ENCODE data around the gene C2orf68.
"Not testable (repeated sequence)": the region's sequence is repeated elsewhere in the genome, so short reads cannot be mapped to it uniquely, and the experiment has no call there.

Gene C2orf68, protein sequence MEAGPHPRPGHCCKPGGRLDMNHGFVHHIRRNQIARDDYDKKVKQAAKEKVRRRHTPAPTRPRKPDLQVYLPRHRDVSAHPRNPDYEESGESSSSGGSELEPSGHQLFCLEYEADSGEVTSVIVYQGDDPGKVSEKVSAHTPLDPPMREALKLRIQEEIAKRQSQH

DNA sequence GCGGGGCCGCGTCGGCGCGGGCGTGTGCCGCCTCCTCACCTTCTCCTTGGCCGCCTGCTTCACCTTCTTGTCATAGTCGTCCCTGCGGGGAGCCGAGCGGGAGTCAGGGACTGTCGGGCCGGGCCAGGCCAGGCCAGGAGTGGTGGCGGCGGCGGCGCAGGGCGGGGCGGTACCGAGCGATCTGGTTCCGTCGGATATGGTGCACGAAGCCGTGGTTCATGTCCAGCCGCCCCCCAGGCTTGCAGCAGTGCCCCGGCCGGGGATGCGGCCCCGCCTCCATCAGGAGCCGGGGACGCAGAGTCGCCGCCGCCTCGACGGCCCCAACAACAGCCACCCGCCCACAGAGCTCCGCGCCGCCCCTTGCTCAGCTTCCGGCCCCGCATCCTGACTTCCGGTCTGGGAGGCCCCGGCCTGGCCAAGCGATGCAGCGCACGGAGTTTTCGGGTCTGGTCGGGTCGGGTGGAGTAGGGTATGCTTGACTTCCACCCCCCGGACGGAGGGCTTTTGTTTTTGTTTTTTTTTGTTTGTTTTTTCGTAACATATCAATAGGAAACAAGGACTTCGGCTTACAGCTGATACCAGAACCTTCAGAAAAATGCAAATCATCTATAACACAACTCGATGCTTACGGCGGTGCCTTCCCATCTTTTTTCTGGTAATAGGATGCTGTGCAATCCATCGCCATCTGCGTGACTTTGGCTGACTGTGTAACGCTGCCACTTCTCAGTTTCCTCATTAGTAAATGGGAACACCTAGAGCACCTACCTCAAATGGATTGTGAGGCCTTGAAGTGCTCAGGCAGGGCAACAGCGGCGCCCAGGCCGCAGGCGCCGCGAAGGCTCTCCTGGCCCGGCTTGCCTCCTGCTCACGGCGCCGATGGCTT is at the start of gene C2orf68:
TSS of gene C2orf68 (minus strand) at position 362 of the 883 bp plus-strand sequence. CDS start at position 280, 82 bp downstream.
- TF ChIP-seq, protein P1, sequence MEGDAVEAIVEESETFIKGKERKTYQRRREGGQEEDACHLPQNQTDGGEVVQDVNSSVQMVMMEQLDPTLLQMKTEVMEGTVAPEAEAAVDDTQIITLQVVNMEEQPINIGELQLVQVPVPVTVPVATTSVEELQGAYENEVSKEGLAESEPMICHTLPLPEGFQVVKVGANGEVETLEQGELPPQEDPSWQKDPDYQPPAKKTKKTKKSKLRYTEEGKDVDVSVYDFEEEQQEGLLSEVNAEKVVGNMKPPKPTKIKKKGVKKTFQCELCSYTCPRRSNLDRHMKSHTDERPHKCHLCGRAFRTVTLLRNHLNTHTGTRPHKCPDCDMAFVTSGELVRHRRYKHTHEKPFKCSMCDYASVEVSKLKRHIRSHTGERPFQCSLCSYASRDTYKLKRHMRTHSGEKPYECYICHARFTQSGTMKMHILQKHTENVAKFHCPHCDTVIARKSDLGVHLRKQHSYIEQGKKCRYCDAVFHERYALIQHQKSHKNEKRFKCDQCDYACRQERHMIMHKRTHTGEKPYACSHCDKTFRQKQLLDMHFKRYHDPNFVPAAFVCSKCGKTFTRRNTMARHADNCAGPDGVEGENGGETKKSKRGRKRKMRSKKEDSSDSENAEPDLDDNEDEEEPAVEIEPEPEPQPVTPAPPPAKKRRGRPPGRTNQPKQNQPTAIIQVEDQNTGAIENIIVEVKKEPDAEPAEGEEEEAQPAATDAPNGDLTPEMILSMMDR (conservative IDR thresholded peaks at IDR 0.05): no peak
- H3K27ac ChIP-seq: peak within 1 kb of the TSS; percentile 89

DNA sequence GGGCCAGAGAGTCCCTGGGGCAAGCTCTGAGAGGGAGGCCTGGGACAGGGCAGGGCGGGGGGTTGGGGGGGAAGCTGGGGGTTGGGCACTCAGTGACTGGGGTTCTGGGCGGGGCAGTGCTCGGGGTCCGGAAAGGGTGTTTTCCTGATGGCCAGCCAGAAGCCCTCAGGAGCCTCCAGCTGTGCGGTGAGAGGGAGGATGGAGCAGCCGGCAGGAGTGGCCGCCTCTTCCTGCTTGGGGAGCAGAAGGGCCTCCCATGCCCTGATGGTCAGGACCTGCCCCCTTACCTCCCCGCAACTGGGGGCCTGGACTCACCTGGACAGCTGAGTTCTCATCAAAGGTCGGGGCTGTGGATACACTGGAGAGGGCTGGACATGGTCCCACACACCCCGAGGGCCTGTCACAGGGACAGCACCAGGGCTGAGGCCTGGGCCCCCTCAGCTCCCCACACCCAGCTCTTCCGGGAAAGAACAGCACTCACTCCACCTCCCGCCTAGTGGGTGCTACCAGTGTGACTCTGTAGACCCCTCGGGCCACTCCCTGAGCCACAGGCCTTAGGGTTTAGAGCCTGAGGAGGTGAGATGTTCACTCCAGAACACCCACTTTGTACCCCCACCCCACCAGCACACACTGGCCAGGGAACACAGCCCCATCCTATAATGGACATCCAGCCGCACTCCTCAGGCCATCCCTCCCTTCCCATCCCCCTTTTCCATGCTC is 49.4 kb upstream of the C2orf68 start:
- H3K27ac ChIP-seq: no peak overlapping the region
- TF ChIP-seq, protein P1 (conservative IDR thresholded peaks at IDR 0.05): no peak

GRCh38 chr2:85660725-85661124 is 48.9 kb upstream of the C2orf68 start:
- TF ChIP-seq, protein P1 (conservative IDR thresholded peaks at IDR 0.05): no peak
- H3K27ac ChIP-seq: no peak overlapping the region

GRCh38 chr2:85660301-85660700 is 48.4 kb upstream of the C2orf68 start:
- H3K27ac ChIP-seq: not testable (repeated sequence)

GRCh38 chr2:85659324-85659981 is 47.6 kb upstream of the C2orf68 start:
- TF ChIP-seq, protein P1 (conservative IDR thresholded peaks at IDR 0.05): no peak
- no peak overlapping the region for H3K27ac ChIP-seq

DNA sequence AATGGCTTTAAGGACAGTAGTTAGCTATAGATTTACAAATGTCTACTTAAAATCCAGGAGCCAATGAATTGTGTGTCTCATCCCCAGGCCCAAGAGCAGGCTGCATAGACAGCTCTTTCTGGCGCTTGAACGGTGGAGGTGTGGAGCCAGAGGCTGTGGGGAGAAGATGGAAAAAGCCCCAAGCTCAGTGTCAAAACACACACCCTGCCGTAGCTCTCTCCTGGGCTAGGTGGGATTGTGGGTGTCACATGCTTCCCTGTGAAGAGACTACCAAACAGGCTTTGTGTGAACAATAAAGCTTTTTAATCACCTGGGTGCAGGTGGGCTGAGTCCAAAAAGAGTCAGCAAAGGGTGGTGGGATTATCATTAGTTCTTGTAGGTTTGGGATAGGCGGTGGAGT is 45.5 kb upstream of the C2orf68 start:
- H3K27ac ChIP-seq: not testable (repeated sequence)

GRCh38 chr2:85656468-85656867 is 44.6 kb upstream of the C2orf68 start:
- TF ChIP-seq, protein P1 (conservative IDR thresholded peaks at IDR 0.05): no peak
- no peak overlapping the region for H3K27ac ChIP-seq

- H3K27ac ChIP-seq: no peak overlapping the region
- TF ChIP-seq, protein P1 (conservative IDR thresholded peaks at IDR 0.05): no peak
Observed at GRCh38 chr2:85655961-85656417, 44.1 kb upstream of the C2orf68 start.
